ENCODE results near the gene NPAS3.

The NPAS3 gene

GRCh38 chr14:33271891-33272290 is 333.2 kb downstream of the NPAS3 start:
- no peak for DNase-seq

DNA sequence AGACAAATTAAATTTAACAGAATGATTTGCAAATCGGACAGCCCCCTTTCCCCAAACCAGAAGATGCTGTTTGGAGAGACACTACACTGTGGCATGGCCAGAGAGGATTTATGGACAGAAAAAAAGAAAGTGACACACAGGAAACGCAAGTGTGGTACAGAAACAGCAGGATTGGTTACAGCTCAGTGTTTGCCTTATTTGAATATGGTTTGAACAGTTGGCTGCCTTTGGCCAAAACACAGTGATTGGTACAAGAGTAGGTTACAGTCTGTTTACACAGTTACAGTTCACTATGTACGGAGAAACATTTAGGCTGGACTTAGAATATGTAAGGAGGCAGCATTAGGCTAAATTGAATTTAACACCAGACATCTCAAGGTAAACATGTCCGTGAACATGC is 335.3 kb downstream of the NPAS3 start:
- DNase-seq: no peak

DNA sequence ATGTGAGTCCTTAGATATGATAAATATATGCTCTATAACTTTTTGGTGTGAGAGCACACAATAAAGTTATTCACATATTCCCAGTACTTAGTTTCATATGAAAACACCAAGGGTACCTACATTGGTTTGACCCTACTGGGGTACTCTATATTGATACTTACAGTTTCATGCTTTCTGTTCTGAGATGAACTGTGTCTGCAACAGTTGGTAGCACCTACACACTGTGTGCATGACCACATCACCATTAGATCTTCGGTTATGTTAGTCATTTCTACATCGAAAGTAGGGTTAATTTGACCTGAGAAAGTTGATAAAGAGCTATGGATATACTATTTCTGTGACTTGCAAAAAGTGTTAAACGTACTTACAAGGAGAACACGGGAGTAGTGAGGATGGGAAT is 337.2 kb downstream of the NPAS3 start:
- no peak for DNase-seq

- DNase-seq: no peak
Measured at GRCh38 chr14:33279865-33280264, 341.2 kb downstream of the NPAS3 start.

GRCh38 chr14:33280646-33281045 is 342.0 kb downstream of the NPAS3 start:
- DNase-seq: no peak

DNA sequence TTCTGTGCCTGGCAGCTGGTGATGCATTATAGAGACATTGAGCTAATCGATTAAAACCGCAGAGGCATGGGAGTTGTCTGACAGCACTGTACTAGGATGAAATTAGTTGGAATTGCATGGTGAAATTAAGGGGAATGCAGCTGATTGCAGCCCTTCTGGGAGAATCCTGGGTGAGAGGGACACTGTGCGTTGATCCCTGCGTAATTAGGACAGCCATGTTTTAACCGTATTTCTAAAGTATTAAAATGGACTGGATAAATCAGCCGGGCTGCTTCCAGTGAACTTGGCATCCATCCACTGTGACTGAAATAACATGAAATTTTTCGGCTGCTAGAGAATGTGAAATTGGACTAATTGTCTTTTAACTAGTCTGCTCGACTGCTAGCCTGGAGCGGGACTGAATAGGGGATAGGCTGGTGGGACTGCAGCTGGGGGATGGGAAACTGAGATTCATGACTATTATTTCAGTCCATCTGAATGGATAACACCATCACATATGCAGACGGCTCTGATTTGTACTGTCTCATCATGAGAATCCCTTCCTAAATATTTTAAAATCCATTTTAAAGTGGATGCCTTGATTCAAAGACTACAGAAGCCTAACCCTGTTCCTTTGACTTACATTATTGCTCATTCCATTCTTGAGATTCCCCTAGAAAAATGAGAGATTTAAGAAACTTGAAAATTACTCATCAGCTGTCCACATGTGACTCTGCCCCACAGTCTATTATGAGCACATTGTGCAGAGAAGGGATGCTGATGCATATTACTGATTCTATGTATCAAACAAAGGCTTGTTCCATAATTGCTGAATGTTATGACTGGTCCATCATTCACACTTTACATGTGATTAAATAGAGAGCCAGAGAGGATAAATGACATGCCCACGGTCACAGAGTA is 343.9 kb downstream of the NPAS3 start:
- DNase-seq: no peak

- DNase-seq: no peak
Measured at GRCh38 chr14:33285902-33286700, 347.4 kb downstream of the NPAS3 start.

GRCh38 chr14:33287189-33287588 is 348.5 kb downstream of the NPAS3 start:
- no peak for DNase-seq

DNA sequence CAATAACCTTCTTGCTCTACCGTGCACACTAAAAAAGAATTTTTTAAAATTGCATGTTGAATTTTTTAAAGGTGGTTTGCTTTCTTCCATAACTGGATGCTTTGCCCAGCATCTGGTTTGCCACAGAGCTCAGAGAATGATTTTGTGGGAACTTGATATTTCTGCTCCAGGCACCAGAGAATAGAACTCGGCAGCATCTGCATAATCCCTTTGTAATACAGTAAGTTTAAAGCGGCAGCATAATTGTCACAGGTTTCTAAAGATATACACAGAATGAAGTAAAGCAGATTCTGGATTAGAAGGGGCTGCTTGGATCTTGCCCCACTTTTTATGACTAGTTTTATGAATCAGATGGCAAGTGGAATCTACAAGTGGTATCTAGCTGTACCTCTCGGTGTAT is 352.0 kb downstream of the NPAS3 start:
- no peak for DNase-seq

DNA sequence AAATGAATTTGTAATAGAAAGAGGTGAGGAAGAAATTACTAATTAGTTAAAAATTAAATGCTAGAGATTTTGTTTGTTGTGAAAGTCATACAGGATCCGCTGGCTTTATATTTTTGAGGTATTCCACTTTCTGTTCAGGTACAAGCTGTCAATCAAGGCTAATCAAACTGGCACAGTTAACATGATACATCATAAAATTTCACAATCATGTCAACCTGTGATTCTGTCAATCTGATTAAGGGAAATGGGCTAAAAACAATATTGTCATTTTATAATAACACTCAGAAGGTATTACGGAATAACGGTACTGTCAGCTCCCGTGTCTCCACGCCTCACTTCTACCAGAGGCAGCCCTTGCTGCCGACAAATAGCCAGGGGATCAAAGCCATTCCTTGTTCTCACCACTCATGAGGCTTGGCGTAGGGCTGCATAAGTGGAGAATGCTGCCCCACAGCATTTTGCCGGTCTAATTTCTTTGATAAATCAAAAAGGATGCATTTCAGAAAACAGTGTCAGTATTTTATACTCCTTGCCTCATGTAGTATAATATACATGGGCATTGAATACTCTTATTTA is 352.9 kb downstream of the NPAS3 start:
- DNase-seq: no peak

DNA sequence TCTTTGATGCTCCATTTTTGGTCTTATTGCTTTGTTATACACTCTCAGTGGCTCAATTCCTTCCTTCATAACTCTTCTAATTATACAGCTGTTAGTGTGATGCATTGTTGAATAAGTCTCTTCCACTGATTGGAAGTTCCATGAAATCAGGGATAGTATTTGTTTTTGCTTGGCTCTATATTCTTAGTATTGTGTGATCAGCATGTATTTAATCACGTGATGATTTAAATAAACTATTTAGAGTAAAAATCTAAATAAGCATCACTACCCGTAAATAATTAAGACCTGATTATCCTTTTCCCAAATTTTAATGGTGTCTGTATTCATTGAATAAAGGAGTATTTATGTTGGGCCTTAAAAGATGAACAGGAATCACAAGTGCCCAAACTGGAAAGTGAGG is 355.7 kb downstream of the NPAS3 start:
- no peak for DNase-seq

DNA sequence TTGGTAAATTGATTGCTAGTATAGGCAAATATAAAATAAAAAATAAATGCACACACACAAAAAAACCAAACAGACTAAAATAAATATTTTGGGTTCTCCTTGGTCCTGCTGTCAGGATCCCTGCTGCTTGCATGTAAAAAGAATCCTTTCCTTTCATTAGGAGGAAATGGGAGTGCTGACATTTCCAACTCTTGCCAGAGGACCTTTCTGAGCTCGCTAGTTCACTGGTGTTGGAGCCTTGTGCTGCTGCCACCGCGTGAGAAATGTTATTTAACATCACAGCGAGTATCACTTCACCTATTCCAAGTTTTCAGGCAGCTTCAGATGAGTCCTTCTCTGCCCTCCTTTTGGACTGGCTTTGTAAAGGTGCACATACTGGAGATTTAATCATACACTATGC is 358.9 kb downstream of the NPAS3 start:
- no peak for DNase-seq

- DNase-seq: no peak
Measured at GRCh38 chr14:33307691-33308251, 369.1 kb downstream of the NPAS3 start.

DNA sequence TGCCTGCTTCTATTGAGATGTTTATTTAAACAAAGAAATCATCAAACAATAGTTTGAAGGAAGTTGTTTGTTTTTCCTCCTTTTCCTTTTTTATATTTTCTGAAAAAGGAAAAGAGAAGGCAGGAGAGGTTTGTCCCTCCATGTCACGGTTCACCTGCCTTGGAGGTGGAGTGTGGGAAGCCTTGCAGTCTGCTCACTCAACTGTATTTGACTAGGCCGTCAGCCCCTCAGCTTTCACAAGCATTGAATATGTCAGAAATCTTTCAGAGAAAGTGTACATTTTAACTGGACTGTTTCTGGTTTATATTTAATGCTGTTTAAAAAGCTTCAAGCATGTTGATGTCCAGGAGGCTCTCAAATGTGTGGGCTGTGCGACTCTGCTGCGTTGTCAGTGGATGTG is 370.4 kb downstream of the NPAS3 start:
- DNase-seq: no peak

- no peak for DNase-seq
Measured at GRCh38 chr14:33315217-33315616, 376.5 kb downstream of the NPAS3 start.

GRCh38 chr14:33315721-33316120 is 377.0 kb downstream of the NPAS3 start:
- no peak for DNase-seq

DNA sequence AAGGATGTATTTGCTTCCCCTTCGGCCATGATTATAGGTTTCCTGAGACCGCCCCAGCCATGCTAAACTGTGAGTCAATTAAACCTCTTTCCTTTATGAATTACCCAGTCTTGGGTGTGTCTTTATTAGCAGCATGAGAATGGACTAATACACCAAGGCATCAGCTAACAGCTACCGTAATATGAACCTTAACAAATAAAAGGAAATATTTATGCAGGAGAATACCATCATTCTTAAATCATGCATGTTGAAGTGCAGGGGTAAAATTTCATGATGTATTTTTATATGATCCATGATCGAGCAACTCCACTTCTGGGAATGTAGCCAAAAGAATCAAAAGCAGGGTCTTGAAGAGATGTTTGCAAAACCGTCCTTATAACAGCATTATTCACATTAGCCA is 379.0 kb downstream of the NPAS3 start:
- no peak for DNase-seq

DNA sequence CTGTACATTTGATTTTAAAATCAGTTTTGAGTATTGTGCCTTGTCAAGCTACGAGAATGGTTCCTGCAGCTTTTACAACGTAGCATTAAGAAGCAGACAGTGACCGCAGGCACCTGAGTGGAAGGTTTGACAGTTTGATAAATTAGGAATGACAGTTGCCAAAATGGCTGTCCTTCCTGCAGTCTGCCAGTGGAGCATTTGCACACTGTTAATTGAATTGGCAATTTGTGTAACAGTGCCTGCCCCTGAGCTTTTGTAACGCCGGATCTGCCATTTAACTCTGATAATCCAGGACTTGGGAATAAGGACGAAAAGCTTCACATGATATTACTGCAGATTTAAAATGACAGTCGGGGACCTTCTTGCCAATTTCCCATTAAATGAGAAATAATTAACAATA is 385.3 kb downstream of the NPAS3 start:
- no peak for DNase-seq

DNA sequence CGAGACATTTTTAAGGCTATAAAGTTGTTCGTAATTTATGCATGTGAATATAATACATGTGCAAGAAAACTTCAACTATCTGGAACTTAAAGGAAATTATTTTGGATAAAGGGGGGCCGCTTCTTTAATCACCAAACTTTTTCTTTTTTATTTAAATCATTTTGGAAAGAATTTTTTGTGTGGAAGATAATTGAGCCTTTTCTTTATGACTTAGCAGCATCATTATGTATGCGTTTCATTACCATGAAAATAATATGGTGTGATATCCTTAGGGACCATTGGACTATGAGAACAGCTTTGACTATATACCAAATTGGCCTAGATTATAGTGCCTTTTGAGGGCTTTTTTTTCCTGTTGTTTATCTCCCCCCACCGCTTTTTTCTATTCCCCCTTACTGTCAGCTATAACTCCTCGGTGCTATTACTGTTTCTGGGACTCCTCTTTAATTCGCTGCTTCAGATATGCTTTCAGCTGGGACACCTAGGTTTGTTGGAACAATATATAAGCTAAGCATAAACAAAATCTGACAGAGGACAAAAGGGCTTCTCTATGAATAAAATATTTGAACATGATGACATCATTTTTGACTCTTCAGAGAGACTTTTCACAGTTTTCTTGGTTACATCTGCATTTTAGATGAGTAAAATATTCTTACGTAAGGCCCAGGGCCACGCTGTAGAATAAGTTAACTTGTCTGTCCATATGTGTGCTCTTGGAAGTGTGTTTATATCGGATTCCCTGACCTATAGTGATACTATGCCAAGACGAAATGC is 392.7 kb downstream of the NPAS3 start:
- DNase-seq: no peak

- no peak for DNase-seq
Measured at GRCh38 chr14:33332497-33332896, 393.8 kb downstream of the NPAS3 start.

GRCh38 chr14:33335366-33335765 is 396.7 kb downstream of the NPAS3 start:
- DNase-seq: no peak

GRCh38 chr14:33342299-33342974 is 403.8 kb downstream of the NPAS3 start:
- DNase-seq: no peak

Data from NCI-H1048 (cell line).